BJ (cell line): Measurements from ENCODE around the gene HFM1. TPM values are rescaled to one million over a fixed set of nuclear protein-coding genes. Genes with fewer than 3 reads are reported as not detected.

Source experiments
- CTCF ChIA-PET: fragments of 350-600 bp; formaldehyde crosslinking; extraction: SDS; loops from one replicate; lab custom pipeline; 2021; ENCODE audit warnings: antibody characterized with exemption, inconsistent platforms; lab: Yijun Ruan, JAX
- POLR2A ChIA-PET: fragments of 300-600 bp; sonication (Branson Sonifier 250); formaldehyde crosslinking; extraction: SDS; loops from one replicate; lab custom pipeline; 2021; ENCODE audit warnings: antibody characterized with exemption; lab: Charles Lee
- DNase-seq: peaks from one replicate; pipeline ENCODE4 v3.0.0-alpha.2; 2011; ENCODE audit warnings: low read depth
- H3K27me3 ChIP-seq: 2 replicates; pipeline ENCODE4 v1.6.0; 2011; ENCODE audit warnings: low read length; ENCODE audit not compliant: control insufficient read depth, insufficient read depth
- H3K36me3 ChIP-seq: 2 replicates; pipeline ENCODE4 v1.5.1; 2011; ENCODE audit warnings: low read length; ENCODE audit not compliant: control insufficient read depth, insufficient read depth
- H3K4me3 ChIP-seq: 2 replicates; pipeline ENCODE4 v1.5.1; 2011; ENCODE audit warnings: low read depth, mild to moderate bottlenecking, control low read depth, low read length
- CTCF ChIP-seq: IDR thresholded peaks from 2 replicates; pipeline ENCODE4 v1.5.1; 2011; ENCODE audit warnings: low read depth, mild to moderate bottlenecking, control low read depth, inconsistent platforms, low read length, moderate library complexity; ENCODE audit not compliant: insufficient read depth
- polyA plus RNA-seq: library from polyadenylated mRNA; depleted of rRNA; stranded (reverse); fragments of >200 nt; gene quantifications from 2 replicates; pipeline ENCODE4 v1.2.3, GENCODE V29; 2011

HFM1 gene
- polyA plus RNA-seq, 1 experiment = not detected

- peak; percentile 21 for DNase-seq
- no peaks in the 10 kb centered on the region for H3K36me3 ChIP-seq
- TF ChIP-seq CTCF = peak; percentile 85
- H3K27me3 ChIP-seq = no peaks in the 10 kb centered on the region
- CTCF ChIA-PET = interaction anchor here (0.7 to 2.1 kb wide), 9 partner anchors 55 to 648 kb away, joined by 3 to 9 read pairs (median 3); partner anchors contain the start of gene HFM1
- H3K4me3 ChIP-seq = no peak overlapping the region
- POLR2A ChIA-PET = no interaction called here
Measured at GRCh38 chr1:91282695-91283420, 121.8 kb downstream of the HFM1 start.

GRCh38 chr1:91281782-91282181, 122.9 kb downstream of the HFM1 start:
- DNase-seq = no peak
- CTCF ChIA-PET = interaction anchor here (1.1 to 3.0 kb wide), 3 partner anchors 214 to 226 kb away, joined by 3 to 7 read pairs (median 3); no protein-coding TSS in a partner anchor
- H3K27me3 ChIP-seq = no peaks in the 10 kb centered on the region
- TF ChIP-seq CTCF = no peak
- no peak overlapping the region for H3K4me3 ChIP-seq
- POLR2A ChIA-PET = no interaction called here
- H3K36me3 ChIP-seq = no peaks in the 10 kb centered on the region

- TF ChIP-seq CTCF = peak; percentile 12; the same call in 1 of the 2 replicates
- Histone ChIP-seq H3K27me3 (no peaks in the 10 kb centered on the region), H3K36me3 (no peaks in the 10 kb centered on the region), H3K4me3 (no peak overlapping the region)
- no peak for DNase-seq
- ChIA-PET POLR2A (no interaction called here), CTCF (interaction anchor here (0.6 to 3.8 kb wide), 8 partner anchors 9 to 1683 kb away, joined by 3 to 32 read pairs (median 4); partner anchors contain the start of gene DIPK1A)
Measured at GRCh38 chr1:91278754-91279153, 125.9 kb downstream of the HFM1 start.

DNA sequence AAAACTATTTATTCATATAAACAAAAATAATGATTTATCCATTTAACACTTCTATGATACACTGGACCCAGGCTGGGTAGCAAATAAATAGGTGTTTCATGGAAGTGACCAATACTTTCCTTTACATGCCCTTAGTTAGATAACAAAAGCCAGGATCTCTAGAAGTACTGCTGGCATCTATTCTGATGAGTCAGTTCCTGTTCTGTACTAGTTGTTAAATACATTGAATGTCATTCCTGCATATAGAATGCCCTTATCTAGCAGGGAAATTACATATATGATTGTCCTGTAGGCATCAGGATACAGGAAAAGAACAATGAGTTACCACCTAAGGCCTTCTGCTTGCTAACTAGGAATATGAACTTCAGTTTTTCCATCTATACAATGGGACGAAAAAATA, 130.8 kb downstream of the HFM1 start:
- CTCF ChIA-PET = no interaction called here
- Histone ChIP-seq H3K36me3 (no peaks in the 10 kb centered on the region), H3K4me3 (no peak overlapping the region), H3K27me3 (no peaks in the 10 kb centered on the region; the same call in 1 of the 2 replicates)
- no peak for DNase-seq
- POLR2A ChIA-PET = no interaction called here
- TF ChIP-seq CTCF = no peak

DNA sequence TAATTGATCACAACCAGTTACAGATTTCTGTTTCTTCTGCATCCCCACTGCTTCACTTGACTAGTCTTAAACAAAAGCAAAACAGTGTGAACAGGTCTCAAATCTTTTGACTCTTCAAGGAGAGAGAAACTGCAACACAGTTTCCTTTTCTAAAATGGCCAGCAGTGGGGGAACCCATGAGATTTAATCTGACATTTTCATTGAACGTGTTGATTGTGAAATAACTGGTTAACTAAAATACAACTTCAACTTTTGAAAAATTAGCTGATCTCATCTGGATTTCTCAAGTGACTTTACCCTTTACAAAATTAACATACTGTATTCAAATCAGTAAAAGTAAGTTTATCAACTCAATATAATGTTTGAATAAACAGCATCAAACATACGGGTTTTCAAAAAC, 143.0 kb downstream of the HFM1 start:
- no peak for TF ChIP-seq CTCF
- H3K27me3 ChIP-seq = no peaks in the 10 kb centered on the region
- POLR2A ChIA-PET = no interaction called here
- no peak for DNase-seq
- no peak overlapping the region for H3K4me3 ChIP-seq
- no peaks in the 10 kb centered on the region for H3K36me3 ChIP-seq
- CTCF ChIA-PET = interaction anchor here (0.6 kb wide), 1 partner anchor 799 kb away, joined by 3 read pairs; no protein-coding TSS in a partner anchor
